ENCODE data around the gene SHISA5.

SHISA5 gene

GRCh38 chr3:48425281-48425812, 78.6 kb downstream of the SHISA5 start:
- TF ChIP-seq CTCF (IDR thresholded peaks at IDR 0.05; ENCODE audit: poor library complexity, severe bottlenecking), result no peak
- ATAC-seq (ENCODE audit: low read depth), result no peak
- Histone ChIP-seq H3K9me3 (ENCODE audit: severe bottlenecking) (no peaks in the 10 kb centered on the region), H3K4me1 (ENCODE audit: insufficient read depth, poor library complexity, severe bottlenecking) (peaks cover 19% of the 10 kb centered on the region), H3K4me3 (ENCODE audit: severe bottlenecking) (no peak overlapping the region), H3K27me3 (ENCODE audit: insufficient read depth, poor library complexity, severe bottlenecking) (no peaks in the 10 kb centered on the region), H3K27ac (ENCODE audit: poor library complexity, severe bottlenecking) (peak overlapping the region; percentile 92), H3K36me3 (ENCODE audit: low read depth) (peaks cover 66% of the 10 kb centered on the region)
- no peak for DNase-seq (ENCODE audit: low spot score)

GRCh38 chr3:48423883-48424695, 79.9 kb downstream of the SHISA5 start:
- TF ChIP-seq CTCF (IDR thresholded peaks at IDR 0.05; ENCODE audit: poor library complexity, severe bottlenecking), result no peak
- Histone ChIP-seq H3K4me3 (ENCODE audit: severe bottlenecking) (no peak overlapping the region), H3K27ac (ENCODE audit: poor library complexity, severe bottlenecking) (no peak overlapping the region), H3K4me1 (ENCODE audit: insufficient read depth, poor library complexity, severe bottlenecking) (peaks cover 18% of the 10 kb centered on the region), H3K9me3 (ENCODE audit: severe bottlenecking) (no peaks in the 10 kb centered on the region), H3K27me3 (ENCODE audit: insufficient read depth, poor library complexity, severe bottlenecking) (no peaks in the 10 kb centered on the region), H3K36me3 (ENCODE audit: low read depth) (peaks cover 77% of the 10 kb centered on the region)
- DNase-seq (ENCODE audit: low spot score), result no peak
- ATAC-seq (ENCODE audit: low read depth), result no peak

- Histone ChIP-seq H3K4me1 (ENCODE audit: insufficient read depth, poor library complexity, severe bottlenecking) (peaks cover 18% of the 10 kb centered on the region), H3K9me3 (ENCODE audit: severe bottlenecking) (no peaks in the 10 kb centered on the region), H3K4me3 (ENCODE audit: severe bottlenecking) (no peak overlapping the region), H3K36me3 (ENCODE audit: low read depth) (peaks cover 78% of the 10 kb centered on the region), H3K27ac (ENCODE audit: poor library complexity, severe bottlenecking) (no peak overlapping the region), H3K27me3 (ENCODE audit: insufficient read depth, poor library complexity, severe bottlenecking) (no peaks in the 10 kb centered on the region)
- ATAC-seq (ENCODE audit: low read depth) (no peak), DNase-seq (ENCODE audit: low spot score) (no peak)
- TF ChIP-seq CTCF (IDR thresholded peaks at IDR 0.05; ENCODE audit: poor library complexity, severe bottlenecking), result no peak
These were observed 80.6 kb downstream of the SHISA5 start for GRCh38 chr3:48423241-48423882.

GRCh38 chr3:48422681-48423080, 81.3 kb downstream of the SHISA5 start:
- no peak for TF ChIP-seq CTCF (IDR thresholded peaks at IDR 0.05; ENCODE audit: poor library complexity, severe bottlenecking)
- no peak for DNase-seq (ENCODE audit: low spot score)
- no peak overlapping the region for H3K4me3 ChIP-seq (ENCODE audit: severe bottlenecking)
- peaks cover 82% of the 10 kb centered on the region for H3K36me3 ChIP-seq (ENCODE audit: low read depth)
- no peak for ATAC-seq (ENCODE audit: low read depth)
- H3K27ac ChIP-seq (ENCODE audit: poor library complexity, severe bottlenecking), result no peak overlapping the region
- H3K4me1 ChIP-seq (ENCODE audit: insufficient read depth, poor library complexity, severe bottlenecking), result peaks cover 18% of the 10 kb centered on the region
- H3K27me3 ChIP-seq (ENCODE audit: insufficient read depth, poor library complexity, severe bottlenecking), result no peaks in the 10 kb centered on the region
- H3K9me3 ChIP-seq (ENCODE audit: severe bottlenecking), result no peaks in the 10 kb centered on the region

Data from RWPE2 (cell line).